Activated CD4-positive, CD25-positive, alpha-beta regulatory T cell treated with anti-CD3 and anti-CD28 coated beads, Interleukin-2, amount 50 U/mL, for 72 hours (primary cell): ENCODE results near the gene ARHGAP4.

Experiments used
- DNase-seq: peaks from one replicate; pipeline ENCODE4 v3.0.0; 2021

ARHGAP4 gene

DNA sequence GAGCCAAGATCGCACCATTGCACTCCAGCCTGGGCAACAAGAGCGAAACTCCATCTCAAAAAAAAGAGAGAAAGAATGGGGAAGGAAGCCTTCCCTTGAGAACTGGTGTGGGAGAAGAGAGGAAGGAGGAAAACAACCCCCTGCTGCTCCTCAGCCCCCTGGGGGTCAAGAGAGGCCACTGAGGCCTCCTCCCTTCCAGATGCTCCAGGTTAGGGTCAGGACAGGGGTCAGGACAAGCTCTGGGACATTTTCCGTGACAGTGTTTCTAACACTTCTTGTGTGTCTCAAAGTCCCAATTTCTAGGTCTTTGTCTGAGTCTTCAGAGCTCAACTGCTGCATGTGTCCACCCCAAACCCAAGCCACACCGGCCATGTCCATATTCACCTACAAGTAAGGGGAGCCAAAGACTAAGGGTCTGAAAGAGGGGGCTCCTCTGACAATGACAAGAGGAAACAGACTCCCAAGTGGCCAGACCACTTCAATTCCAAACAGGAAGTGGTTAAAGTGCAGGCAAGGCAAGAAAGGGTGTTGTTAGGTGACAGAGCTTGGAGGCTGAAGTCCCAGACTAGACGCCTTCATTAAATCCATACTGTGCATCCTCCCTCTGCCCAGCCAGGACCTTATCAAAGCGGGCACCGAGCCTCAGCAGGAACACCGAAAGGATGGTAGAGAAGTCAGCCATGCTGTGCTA is 48.3 kb downstream of the ARHGAP4 start:
- no peak for DNase-seq

DNA sequence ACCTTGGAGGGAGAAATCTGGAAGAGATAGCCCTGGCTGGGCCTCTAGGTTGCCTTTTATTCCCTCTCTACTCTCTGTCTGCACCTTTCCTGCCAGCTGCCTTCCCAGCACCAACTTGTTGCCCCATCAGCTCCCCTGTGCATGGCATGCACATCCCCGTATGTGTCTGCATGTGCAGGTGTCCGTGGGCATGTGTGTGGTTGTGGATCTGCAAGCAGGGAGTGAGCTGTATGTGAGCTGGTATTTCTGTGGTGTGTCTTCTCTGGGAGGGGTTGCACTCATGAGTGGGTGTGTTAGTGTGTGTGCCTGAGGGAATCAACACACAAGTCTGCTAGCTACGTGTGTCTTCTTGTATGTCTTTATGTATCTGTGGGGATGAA is 50.0 kb downstream of the ARHGAP4 start:
- DNase-seq, result no peak

DNA sequence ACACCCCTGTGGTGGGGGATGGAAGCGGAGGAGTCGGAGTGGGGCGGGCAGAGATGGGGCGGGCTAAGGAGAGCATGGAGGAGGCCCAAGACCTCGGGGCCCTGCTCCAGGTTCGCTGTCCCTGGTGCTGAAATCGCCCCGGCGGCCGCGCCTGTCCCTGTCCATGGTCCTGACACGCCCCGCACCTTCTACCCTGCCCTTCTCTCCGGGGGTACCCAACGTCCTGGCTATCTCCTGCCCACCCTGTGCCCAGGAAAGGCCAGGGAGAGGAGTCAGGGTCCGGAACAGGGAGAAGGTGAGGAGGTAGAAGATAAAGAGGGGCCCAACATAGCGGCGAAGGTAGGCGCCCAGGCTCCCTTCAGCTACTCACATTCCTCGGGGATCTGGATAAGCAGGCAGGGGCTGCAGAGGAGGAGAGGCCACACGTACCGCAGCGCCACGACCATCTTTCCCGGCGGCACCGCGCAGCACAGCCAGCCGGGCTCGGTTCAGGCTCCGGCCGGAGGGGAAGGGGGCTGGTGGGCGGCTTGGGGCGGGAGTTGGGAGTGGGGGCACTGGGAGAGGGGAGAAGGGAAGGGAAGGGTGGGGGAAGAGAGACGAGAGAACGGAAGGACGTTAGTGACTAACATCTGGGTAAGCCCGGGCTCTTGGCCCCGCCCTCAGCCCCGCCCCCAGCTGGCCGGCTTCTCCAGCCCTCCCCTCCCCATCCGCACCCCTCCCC is 50.5 kb downstream of the ARHGAP4 start:
- DNase-seq, result peak; percentile 66

DNA sequence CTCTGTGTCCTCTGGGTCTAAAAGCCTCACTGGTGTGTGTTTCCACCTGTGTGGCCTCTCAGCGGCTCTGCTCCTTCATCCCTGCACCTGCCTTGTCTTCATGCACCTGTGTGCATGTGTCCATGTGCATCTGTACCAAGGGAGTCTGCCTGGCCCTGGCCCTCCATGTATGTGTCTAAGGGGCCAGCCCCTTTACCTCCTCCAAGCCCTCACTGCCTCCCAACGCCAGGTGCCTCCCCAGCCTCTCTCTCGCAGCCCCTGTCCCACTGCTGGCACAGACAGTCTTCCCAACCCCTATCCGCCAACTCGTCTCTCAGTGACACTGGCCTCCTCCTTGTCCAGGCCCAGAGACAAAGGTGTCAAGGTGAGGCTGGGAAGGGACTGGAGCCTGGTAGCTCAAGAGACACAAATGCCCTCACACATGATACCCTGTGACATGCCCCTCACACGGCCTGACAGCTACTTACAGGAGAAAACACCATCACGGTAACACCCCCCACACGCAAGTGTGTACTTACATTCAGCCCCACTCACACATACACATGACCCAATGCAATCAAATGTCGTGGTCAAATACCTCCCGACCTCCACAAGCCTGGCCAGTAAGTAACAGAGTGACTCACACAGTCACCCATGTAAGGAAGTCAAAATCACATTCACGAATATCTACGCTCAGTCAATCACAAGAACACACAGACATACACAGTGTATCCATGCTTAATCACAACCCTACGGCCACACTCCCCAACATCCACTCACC is 51.5 kb downstream of the ARHGAP4 start:
- no peak for DNase-seq

DNA sequence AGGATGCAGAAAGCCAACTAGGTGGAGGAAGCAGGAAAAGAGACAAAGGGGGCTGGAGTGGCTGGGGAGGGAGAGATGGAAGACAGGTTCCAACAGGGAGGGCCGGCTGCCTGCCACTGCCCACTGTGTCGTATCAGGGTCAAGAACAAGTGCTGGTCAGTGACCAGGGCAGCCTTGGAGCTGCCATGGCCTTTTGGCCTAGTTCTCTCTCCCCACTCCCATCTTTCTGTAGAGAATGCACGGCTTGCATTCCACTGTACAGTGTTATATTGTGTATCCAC is 52.0 kb downstream of the ARHGAP4 start:
- no peak for DNase-seq

DNA sequence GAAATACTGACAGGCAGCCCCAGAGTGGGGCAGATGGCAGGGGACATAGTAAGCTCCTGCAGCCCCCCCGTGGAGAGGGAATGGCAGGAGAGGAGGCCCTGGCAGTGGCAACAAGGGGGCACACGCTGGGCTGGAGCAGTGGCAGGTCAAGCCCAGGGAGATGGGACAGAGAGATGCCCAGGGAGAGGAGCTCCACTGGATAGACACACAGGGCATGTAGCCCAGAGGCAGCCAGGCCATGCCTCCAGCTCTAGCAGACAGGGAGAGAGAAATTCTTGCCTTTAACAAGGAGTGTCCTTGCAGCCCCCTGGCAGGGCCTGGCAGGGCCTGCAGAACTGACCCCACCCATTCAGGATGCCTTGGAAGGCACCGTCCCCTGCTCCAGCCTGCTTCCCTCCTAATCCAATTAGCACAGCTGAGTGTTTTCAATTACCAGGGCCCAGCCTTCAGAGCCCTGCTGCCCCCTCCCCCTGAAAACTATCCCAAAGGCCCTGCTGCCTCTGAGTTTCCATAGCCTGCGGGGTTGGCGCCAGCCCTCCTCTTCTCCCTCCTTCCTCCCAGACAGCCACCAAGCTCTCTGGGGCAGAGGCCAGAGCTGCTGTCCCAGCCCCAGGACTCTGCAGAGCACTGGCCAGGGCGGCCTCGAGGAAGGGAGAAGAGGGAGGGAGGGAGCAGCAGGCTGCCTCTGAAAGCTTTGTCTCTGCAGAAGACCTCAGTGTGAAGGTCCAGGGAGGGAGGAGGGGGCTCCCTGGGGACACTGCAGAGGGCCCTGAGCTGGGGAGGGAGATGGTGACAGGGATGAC is 52.6 kb downstream of the ARHGAP4 start:
- DNase-seq, result no peak

DNA sequence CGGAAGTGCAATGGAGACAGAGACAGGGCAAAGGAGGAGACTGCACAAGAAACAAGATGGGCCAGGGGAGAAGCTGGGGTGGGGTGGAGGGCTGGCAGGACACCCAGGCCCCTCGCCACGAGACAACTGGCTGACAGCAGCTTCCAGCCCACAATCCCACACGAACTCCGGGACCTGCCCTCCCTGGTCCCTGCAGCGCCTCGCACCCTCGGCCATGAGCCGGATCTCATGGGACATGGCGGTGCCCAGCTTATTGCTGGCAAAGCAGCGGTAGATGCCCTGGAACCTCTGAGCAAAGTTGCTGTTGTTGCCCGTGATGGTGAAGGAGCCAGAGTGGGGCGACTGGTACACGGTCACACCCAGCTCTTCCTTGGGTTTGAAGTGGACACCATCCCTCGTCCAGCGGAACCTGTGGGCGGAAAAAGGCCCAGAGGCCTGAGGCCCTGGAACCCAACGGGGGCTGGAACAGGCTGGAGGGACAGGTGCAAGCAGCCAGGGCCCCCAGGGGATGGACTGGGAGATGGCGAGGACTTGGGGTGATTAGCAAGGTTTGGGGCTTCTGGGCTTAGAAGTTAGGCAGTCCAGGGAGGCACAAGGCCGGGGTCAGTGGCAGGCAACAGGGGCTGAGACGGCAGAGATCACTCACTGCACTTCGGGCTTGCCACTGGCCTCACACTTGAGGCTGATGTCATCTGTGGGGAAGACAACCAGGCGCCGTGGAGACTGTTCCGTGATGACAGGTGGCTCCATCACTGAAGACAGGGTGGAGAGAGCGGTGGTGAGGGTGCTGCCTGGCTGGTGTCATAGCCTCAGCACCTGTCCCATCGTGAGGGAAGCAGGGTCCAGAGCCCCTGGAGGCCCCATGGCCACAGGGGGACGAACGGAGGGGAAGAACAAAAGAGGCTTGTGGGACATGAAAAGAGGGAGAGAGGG is 53.9 kb downstream of the ARHGAP4 start:
- no peak for DNase-seq

DNA sequence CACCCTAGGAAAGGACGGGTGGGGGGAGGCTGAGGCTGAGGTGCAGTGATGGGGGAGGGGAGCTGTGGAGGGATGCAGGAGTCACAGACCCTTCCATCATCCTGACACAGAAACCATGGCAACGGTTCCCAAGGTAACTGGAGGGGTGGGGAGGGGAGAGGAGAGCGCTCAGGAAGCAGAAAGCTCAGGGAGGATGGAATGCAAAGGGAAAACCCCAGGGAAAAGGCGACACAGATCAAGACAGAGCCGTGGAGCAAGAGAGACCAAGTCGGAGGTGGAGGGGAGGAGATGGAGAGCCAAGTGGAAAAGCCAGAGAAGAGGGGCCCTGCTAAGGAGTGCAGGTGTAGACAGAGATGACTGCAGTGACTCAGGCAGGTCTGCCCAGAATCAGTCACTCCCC is 54.6 kb downstream of the ARHGAP4 start:
- DNase-seq, result no peak

DNA sequence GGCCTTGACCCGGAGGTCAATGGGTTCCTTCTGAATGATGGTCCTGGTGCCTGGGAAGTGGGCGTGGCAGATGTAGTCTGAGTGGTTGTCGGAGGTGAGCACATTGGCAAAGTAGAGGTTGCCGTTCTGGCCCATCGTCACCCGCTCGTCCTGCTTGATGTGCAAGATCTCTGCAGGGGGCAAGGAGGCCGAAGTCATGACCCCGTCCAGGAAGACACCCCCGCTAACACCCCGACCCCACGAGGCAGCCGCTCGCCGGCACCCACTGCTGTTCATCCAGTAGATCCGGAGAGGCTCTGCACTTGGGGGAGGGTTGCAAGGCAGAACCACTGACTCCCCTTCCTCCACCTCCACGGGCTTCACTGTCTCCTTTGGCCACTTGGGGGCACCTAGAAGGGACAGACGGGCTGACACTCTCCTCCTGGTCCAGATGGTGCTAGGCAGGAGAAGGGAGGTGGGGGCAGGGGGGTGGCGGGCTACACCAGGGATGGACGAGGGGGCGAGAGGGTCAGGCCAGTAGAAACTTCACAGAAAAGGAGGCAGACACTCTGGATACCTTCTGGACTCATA is 55.2 kb downstream of the ARHGAP4 start:
- DNase-seq, result no peak

DNA sequence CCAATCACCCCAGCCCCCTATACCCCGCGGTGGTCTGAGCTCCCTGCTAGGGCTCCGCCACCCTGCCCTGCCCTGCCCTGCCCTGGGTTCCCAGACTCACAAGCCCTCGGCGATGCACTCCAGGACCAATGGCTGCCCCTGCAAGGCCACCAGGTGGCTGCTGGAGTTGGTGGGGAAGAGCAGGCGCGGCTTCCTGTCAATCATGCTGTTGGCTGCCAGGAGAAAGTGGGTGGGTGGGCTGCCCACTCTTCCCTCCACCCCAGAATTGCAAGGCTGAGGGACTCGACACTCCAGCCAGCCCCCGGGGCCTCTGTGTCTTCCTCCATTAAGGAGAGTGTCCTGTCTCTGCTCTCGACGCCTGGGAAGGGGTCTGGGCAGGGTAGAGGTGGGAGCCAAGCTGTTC is 55.8 kb downstream of the ARHGAP4 start:
- DNase-seq, result no peak

DNA sequence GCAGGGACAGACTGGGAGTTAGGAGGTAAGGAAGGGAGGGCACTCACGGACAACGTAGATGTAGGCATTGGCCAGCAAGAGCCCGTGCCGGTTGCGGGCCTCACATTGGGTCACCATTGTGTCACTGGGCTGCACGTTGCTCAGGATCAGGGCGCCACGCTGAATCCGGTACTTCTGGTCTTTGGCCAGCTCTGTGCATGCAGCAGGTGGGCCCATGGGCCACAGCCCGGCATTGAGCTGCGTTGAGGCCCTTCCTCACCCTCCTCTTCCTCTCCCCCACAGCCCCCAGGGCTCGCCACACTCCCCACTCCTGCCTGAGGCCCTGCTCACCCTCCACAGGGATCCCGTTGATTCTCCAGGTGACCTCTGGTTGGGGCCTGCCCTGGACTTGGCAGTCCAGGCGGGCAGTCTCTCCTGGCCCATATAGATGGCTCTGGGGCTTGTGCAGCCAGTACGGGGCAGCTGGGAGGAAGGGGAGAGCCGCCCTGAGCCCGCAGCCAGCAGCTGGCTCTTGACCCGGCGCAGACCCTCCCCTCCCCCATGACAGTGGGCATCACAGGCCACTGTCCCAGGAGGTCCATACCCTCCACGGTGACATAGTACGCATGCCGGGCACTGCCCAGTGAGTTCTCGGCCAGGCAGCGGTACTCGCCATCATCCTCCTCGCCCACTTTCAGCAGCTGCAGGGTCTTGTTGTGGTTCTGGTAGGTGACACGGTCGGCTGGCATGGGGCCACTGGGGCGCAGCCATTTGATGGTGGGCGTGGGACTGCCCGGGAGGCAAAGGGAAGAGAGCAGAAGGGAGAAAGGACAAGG is 56.4 kb downstream of the ARHGAP4 start:
- no peak for DNase-seq

DNA sequence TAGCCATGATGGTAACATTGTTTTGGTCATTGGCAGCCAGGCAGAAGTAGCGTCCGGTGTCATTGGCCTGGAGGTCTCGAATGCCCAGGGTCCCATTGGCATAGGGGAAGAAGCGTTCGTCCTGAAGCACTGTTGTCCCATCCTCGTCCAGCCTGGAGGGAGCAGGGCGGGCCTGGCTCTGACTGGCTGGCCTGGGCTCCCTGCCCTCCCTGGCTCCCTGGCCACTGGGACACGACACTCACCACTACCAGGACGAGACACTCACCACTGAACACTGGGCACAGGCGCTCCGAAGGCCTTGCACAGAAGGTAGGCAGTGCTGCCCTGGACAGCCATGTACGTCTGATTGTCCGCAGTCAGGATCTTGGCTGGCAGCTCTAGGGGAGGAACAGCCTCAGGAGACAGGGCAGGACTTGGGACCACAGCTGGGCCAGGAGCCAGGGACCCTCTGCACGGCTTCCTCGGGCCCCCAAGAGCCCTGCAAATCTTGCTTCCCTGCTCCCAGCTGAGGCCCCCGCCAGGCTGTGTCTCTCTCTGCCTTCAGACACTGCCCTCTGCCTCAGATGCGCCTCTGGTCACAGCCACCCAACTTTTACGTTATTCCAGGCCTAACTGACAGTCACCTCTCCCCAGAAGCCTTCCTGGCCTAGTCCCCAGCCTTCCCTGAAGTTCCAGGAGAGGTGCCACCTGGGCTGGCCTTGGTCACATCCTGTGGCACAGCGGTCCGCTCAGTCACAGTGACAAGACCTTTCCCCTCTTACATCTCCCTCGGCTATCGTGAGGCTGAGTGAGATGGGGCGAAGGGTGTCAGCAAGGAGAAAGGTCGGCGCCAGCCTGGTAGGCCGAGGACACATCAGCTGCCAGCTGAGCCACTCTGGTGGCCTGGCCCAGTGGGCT is 57.2 kb downstream of the ARHGAP4 start:
- DNase-seq, result no peak

DNA sequence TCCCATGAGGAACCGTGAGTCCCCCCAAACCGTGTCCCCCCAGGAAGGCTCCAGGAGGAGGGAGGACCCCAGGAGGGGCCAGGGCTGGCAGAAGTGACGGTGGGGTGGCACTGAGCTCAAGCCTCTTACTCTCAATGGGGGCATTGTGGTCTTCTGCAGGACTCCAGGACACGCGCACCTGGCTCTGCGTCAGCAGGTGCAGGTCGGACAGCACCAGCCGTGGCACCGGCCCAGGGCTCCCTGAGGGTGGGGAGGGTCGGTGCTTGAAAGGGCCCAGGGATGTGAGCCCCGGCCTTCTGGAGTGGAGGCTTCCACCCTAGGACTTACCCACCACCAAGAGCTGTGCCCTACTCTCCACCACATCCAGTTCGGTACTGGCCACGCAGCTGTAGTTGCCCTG is 58.4 kb downstream of the ARHGAP4 start:
- no peak for DNase-seq

DNA sequence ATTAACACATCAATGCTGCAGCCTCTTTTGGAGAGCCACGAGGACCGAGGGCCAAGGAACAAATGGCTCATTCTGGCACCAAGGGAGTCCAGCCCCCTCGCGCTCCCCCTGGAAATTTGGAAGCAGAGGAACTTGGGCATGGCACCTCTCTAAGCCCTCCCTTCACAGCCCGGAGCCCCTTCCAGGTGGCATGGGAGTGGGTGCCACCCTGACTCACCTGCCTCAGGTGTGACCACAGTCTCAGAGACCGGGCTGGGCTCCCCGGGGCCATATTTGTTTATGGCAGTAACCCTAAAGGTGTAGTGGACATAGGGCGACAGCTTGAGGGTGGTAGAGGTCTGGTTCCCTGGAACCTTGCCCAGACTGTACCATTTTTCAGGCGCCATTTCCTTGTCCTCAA is 58.9 kb downstream of the ARHGAP4 start:
- DNase-seq, result no peak

DNA sequence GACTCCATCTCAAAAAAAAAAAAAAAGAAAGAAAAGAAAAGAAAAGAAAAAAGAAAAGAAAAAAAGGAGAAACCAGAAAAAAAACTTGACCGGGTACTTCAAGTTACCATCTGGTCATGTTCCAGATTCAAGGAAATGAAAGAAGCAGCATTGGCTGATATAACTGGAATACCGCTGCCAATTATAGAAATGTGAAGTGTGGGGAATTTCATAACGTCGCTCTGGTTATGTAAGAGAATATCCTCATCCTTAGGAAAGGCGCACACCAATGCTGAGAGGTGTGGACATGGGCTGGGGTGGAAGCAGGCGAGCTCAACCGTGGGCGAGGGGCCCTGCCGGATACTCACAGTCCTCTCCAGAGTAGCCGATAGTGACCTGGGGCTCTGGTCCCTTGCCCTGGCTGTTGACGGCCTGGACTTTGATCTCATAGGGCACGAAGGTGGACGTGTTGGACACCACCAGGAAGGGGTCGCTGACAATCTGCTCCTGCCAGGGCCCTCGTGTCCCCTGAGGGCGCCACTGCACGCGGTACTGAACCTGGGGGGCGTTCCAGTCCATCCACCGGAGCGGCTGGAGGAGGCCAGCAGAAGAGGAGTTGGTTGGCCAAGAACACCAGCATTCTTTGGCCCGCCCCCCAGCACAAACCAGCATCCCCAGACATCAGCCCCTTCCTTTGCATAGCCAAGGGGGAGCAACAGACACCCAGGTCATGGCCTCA is 59.6 kb downstream of the ARHGAP4 start:
- no peak for DNase-seq

DNA sequence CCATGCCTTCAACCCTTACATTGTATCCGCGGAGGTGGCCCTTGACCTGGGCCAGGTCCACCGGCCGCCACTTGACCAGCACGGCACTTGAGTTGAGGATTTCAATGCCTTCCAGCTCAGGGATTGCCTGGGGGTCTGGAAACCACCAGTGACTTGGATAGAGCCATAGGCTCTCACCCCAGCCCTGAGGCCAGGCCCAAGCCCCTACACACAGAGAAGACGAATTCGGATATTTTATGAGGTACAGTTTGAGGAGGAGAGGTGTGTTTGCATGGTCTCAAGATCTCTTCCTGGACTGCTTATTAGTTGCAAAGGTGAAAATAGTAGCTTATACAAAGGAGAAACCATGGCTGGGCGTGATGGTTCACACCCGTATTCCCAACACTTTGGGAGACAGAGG is 60.4 kb downstream of the ARHGAP4 start:
- no peak for DNase-seq

DNA sequence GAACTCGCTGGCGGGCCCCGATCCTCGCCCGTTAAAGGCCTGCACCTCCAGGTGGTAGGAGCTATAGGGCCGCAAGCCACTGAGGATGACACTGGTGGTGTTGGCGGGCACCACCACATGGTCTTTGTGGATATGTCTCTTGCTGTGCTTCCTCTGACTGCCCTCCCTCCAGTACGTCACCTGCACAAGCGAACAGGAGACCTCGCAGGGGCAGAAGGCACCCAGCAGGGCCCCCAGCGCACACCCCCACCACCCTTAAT is 60.8 kb downstream of the ARHGAP4 start:
- no peak for DNase-seq

DNA sequence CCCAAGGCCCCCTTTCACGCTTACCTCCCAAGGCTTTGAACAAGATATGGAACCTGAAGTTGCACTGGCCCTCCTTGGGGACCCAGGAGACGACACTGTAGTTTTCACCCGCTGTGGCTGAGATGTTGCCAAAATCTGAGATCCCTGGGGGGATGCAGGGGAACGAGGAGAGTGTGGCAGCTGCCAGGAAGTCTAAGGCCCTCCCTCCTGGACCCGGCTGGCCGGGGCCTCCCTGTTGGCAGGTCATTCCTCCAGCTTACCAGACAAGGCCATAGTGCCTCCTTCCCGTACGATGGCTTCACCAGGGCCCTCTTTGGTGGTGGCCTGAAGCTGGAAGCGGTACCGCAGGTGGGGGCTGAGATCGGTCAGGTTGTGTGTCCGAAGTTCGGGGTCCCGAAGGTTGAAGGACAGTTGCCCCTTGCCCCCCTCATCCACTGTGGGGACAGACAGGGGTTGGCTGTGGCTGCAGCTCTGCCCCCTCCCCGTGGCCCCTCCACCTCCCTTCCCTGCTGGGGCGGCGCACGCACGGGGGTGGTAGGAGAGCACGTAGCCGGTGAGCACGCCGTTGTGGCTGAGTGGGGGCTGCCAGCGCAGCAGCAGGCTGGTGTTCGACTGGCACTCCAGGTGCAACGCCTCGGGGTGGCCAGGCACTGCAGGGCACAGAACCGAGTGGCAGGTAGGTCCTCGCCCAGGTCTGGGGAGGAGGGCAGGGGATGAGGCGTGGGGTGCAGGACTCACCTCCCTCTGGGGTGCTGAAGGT is 61.3 kb downstream of the ARHGAP4 start:
- DNase-seq, result no peak

DNA sequence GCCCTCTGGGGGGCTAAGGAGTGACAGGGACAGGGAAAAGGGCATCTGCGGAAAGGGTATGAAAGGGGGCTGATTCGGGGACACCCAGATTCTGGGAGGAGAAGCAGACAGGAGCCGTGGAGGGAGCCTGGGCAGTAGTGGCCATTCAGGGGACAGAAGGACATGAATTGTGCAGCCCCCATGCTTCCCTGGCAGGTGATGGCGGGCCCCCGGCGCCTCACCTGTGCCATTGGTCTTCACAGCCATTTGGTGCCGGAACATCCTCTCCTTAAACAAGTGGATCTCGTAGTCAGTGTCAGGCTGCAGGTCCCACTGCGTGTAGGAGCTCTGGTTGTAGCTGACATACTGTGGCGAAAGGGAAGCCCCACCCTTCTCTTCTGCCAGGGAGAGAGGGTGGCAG is 62.0 kb downstream of the ARHGAP4 start:
- no peak for DNase-seq
